Loucy (cell line): ENCODE measurements around the gene SLC8A2.

Experiments used
- EZH2phosphoT487 ChIP-seq: fragments of 200-600 bp; IDR thresholded peaks from 2 replicates; pipeline ENCODE4 v1.6.1; 2018; ENCODE audit warnings: antibody characterized with exemption, mild to moderate bottlenecking, moderate library complexity, borderline replicate concordance
- TF ChIP-seq, protein P1 (sequence below): fragments of 200-600 bp; sonication (generic); conservative IDR thresholded peaks from 2 replicates; pipeline ENCODE4 v1.5.1; 2014; ENCODE audit warnings: mild to moderate bottlenecking, antibody characterized with exemption, low read length

DNA sequence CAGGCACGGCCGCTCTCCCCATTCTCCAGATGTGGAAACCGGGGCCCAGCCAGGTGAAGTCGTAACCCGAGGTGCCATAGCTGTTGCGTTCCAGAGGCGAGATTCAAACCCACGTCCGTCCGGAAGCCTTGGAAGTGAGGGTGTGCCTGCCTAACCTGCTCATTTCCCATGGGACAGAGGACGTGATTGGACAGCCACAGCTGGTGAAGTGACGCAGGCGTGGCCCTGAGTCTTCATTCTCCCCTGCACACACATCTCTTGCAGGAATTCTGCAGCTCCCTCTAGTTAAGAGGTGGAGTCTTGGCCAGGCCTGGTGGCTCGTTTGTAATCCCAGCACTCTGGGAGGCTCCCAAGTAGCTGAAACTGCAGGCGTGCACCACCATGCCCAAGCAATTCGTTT, 69.2 kb downstream of the SLC8A2 start:
- TF ChIP-seq, protein P1, sequence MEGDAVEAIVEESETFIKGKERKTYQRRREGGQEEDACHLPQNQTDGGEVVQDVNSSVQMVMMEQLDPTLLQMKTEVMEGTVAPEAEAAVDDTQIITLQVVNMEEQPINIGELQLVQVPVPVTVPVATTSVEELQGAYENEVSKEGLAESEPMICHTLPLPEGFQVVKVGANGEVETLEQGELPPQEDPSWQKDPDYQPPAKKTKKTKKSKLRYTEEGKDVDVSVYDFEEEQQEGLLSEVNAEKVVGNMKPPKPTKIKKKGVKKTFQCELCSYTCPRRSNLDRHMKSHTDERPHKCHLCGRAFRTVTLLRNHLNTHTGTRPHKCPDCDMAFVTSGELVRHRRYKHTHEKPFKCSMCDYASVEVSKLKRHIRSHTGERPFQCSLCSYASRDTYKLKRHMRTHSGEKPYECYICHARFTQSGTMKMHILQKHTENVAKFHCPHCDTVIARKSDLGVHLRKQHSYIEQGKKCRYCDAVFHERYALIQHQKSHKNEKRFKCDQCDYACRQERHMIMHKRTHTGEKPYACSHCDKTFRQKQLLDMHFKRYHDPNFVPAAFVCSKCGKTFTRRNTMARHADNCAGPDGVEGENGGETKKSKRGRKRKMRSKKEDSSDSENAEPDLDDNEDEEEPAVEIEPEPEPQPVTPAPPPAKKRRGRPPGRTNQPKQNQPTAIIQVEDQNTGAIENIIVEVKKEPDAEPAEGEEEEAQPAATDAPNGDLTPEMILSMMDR, result no peak
- TF ChIP-seq EZH2phosphoT487, result no peak
